ENCODE results near the gene ATG16L1.

- TF ChIP-seq CTCF (conservative IDR thresholded peaks at IDR 0.05; ENCODE audit: low read depth in 2 of 2), result no peak
- TF ChIP-seq POLR2AphosphoS5 (IDR thresholded peaks at IDR 0.05; ENCODE audit: low read depth), result no peak
- no peak for TF ChIP-seq EZH2 (IDR thresholded peaks at IDR 0.05; ENCODE audit: low read depth, unreplicated experiment)
- no peak for TF ChIP-seq CREB1 (CRISPR knock-in tag; IDR thresholded peaks at IDR 0.05; ENCODE audit: low read depth)
- no peak for TF ChIP-seq ETS1 (IDR thresholded peaks at IDR 0.05)
- TF ChIP-seq EZH2phosphoT487 (IDR thresholded peaks at IDR 0.05; ENCODE audit: unreplicated experiment), result no peak
- TF ChIP-seq STAT1 (IDR thresholded peaks at IDR 0.05; ENCODE audit: unreplicated experiment), result no peak
- TF ChIP-seq ZNF331 (CRISPR knock-in tag; IDR thresholded peaks at IDR 0.05; ENCODE audit: low read depth), result no peak
- TF ChIP-seq REST (IDR thresholded peaks at IDR 0.05; ENCODE audit: unreplicated experiment), result no peak
Observed at GRCh38 chr2:233213975-233214374, 37.5 kb upstream of the ATG16L1 start.
